Mucosa of gallbladder (tissue), 1 donor: ENCODE results near the gene CABCOCO1. TPM values are rescaled to one million over a fixed set of nuclear protein-coding genes. Genes with fewer than 3 reads are reported as not detected.
A peak's percentile ranks its signal among the peaks of the same experiment; 100 is the strongest.
"Not testable (repeated sequence)": the region's sequence is repeated elsewhere in the genome, so short reads cannot be mapped to it uniquely, and the experiment has no call there.

ENCODE experiments used
- DNase-seq: peaks from one replicate; pipeline ENCODE4 v3.0.0-alpha.2; 2020; ENCODE audit warnings: low spot score
- total RNA-seq: library from RNA; stranded (reverse); gene quantifications from one replicate; pipeline ENCODE4 v1.2.1, GENCODE V29; 2021
- donor health status: DM: no; HTN: no; CAD: no.

Gene CABCOCO1
- total RNA-seq, 1 donor from 2014 or later = 0.75 TPM

GRCh38 chr10:61719475-61719874, 56.7 kb downstream of the CABCOCO1 start:
- DNase-seq = not testable (repeated sequence)

DNA sequence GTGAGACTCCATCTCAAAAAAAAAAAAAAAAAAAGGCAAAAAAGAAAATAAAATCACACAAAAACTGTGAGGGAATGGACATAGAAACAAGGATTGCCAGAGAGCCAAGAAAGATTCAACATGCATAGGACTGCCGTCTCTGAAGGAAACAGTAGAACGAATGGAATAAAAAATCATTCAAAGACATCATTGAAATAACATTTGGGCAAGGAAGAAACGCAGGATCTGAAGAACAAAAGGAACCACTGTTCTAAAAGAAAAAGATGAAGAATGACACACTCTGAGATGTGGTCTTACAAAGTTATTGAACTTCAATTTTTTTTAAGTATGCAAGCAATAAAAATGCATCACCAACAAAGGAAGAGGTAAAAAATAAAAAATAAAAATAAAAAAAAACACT, 57.2 kb downstream of the CABCOCO1 start:
- DNase-seq = no peak

DNA sequence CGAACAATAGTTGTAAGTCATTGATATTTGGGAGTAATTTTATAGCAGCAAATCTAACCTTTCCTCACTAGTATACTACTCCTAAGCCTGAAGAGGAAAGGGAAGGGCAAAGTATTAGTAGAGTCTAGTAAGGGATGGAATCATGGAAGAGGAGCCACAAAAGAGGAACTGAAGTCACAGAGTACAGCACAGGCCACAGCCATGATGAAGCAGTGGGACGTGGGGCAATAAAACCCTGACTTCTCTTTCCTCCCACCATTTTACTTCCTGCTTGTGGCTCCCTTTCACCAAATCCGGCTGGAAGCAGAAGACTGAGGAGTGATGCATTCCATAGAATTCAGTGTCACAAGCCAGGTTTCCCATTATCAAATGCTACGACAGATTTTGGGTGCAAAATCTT, 58.7 kb downstream of the CABCOCO1 start:
- no peak for DNase-seq

DNA sequence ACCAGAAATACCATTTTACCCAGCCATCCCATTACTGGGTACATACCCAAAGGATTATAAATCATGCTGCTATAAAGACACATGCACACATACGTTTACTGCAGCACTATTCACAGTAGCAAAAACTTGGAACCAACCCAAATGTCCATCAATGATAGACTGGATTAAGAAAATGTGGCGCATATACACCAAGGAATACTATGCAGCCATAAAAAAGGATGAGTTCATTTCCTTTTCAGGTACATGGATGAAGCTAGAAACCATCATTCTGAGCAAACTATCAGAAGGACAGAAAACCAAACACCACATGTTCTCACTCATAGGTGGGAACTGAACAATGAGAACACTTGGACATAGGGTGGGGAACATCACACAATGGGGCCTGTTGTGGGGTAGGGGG, 62.5 kb downstream of the CABCOCO1 start:
- DNase-seq = not testable (repeated sequence)

DNA sequence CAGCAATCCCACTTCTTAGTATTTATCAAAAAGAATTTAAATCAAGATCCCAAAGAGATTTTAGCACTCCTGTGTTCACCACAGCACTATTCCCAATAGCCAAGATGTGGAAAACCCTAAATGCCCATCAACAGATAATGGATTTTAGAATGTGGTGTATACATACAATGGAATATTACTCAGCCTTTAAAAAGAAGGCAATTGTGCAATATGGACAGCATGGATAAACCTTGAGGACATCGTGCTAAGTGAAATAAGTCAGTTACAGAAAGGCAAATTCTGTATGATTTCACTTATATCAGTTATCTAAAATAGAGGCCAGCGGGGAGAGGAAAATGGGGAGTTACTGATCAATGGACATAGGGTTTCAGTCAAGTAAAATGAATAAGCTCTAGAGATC, 66.9 kb downstream of the CABCOCO1 start:
- DNase-seq = no peak

- no peak for DNase-seq
Observed at GRCh38 chr10:61730671-61731070, 67.9 kb downstream of the CABCOCO1 start.

GRCh38 chr10:61731638-61732037, 68.9 kb downstream of the CABCOCO1 start:
- DNase-seq = no peak

GRCh38 chr10:61732629-61733278, 70.0 kb downstream of the CABCOCO1 start:
- no peak for DNase-seq

DNA sequence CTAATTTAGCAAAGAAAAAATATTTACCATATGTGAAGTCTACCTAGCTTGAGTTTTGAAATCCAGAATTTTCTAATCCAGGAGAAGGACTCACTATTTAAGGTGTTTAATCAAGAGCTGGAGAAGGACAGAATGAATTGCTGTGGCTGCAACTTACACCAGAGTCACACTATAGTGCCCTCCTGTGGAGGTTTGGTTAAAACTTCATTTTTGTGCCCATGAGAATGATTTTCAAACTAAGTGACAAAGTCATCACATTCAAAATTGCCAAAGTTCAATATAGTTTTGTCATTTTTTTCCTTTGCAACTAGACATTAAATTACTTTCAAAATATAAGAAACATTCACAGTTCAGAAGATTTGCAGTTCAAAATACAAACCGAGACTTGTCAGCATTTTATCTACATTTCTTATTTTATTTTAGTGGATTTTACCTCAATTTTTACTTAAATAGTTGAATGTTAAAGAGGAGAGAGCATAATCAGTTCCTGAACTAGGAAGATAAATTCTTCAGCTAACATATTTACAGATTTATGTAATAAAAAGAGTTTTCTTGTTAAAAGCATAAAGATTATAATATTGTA, 70.7 kb downstream of the CABCOCO1 start:
- peak; percentile 16 for DNase-seq

- no peak for DNase-seq
Observed at GRCh38 chr10:61735882-61736281, 73.2 kb downstream of the CABCOCO1 start.

GRCh38 chr10:61737455-61737854, 74.7 kb downstream of the CABCOCO1 start:
- not testable (repeated sequence) for DNase-seq

DNA sequence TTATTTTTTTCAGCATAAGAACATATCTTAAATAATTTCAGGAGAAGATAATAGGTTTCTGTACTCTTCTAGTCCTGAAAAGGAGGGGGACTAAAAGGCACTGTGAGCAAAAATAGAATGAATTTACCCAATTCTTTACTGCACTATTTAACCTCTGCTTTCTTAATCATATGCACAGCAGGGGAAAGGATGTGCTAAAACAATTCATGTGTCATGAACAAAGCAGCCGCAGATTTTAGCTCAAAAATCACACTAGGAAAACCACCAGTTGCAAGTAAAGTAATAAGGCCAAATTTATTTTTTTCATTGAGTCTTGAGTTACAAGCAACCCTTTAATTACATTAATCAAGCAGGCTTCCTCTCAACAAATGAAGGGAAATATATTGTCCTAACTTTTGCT, 80.1 kb downstream of the CABCOCO1 start:
- no peak for DNase-seq

- DNase-seq = no peak
Observed at GRCh38 chr10:61744469-61744868, 81.7 kb downstream of the CABCOCO1 start.

DNA sequence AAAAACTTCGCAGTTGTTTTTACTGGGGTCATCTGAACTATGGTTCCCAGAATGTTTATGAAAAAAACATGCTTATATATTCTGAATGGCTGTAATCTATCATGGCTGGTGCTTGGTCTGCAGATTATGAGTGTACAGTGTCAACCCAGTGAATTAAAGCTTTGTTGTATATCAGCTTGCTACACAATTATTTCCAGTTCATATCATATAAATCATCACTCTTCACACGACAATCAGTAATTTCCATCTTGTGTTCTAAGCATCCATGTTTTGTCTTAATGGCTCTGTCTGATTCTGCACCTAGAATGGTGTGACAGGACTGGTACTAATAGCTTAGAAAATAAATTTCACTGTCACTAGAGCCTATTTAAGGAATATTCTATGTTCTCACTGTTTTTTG, 83.6 kb downstream of the CABCOCO1 start:
- no peak for DNase-seq

DNA sequence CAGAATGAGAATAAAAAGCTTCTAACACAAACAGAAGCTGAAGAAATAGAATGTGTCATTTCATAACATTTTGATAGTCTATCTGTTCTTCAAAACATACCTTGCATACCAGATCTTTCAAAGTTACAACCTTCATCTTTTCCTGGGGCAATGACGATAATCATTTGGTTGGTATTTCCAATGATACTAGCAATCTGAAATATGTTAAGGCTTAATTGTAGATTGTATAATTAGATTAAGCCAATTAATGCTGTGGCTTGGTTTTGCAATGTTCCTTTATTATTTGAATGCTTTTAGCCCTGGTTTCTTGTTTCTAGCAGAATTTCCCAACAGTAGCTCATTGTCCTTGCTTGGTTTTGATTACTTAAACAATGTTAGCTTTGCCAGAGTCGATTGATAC, 84.6 kb downstream of the CABCOCO1 start:
- no peak for DNase-seq

DNA sequence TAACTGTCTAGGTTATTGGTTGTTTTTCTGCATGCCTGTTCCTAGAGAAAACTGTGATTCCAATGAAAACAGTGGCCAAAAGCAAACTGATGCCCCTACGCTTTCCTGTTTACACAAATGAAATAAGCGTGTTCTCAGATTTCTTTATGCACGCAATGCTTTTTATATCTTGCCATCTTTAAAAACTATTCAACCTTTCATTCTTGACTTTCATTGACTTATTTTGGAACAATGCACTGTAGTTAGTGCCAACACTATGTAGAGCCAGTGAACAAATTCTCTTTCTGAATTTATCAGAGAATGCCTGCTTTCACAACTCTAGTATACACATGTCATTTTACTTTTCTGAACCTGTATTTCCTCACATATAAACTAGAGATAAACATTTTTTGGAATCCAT, 86.6 kb downstream of the CABCOCO1 start:
- no peak for DNase-seq

DNA sequence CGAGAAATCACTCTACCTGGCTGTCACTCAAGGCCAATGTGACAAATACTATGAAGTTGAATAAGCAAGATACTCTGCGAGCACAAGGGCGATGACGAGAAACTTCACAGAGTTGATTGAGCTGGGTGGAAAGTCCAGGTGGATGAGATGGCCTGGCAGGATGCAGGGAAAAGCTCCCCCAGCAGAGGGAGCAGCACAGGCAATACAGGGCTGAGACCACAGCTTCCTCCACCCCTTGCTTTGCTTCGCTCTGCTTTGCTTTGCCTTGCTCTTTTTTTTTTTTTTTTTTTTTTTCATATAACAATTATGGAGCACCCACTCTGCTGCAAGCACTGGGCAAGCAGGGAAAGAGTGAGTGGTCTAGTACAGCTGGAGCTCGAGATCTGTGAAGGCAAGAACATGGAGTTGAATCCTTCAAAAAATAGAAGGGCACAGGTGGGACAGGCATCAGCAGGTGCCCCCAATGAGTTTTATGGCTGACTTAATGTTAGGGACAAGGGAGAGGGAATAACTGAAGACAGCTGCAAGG, 88.3 kb downstream of the CABCOCO1 start:
- DNase-seq = peak; percentile 80

DNA sequence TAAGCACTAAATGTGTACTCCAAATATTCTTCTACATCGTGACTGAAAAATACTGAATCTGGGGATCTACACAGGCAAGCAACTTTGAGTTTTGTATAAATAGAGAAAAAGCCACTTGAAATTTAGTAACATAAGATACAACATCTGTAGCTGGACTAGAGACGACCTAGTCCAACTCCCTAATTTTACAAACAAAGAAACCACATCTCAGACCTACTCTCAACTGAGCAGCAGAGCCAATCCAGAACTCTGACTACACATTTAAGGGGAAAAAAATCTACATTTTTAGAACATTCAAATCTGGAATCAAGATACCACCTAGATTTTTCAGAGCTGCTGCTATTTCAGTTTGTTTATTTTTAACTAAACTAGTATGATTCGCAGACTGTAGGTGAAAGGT, 88.9 kb downstream of the CABCOCO1 start:
- no peak for DNase-seq

DNA sequence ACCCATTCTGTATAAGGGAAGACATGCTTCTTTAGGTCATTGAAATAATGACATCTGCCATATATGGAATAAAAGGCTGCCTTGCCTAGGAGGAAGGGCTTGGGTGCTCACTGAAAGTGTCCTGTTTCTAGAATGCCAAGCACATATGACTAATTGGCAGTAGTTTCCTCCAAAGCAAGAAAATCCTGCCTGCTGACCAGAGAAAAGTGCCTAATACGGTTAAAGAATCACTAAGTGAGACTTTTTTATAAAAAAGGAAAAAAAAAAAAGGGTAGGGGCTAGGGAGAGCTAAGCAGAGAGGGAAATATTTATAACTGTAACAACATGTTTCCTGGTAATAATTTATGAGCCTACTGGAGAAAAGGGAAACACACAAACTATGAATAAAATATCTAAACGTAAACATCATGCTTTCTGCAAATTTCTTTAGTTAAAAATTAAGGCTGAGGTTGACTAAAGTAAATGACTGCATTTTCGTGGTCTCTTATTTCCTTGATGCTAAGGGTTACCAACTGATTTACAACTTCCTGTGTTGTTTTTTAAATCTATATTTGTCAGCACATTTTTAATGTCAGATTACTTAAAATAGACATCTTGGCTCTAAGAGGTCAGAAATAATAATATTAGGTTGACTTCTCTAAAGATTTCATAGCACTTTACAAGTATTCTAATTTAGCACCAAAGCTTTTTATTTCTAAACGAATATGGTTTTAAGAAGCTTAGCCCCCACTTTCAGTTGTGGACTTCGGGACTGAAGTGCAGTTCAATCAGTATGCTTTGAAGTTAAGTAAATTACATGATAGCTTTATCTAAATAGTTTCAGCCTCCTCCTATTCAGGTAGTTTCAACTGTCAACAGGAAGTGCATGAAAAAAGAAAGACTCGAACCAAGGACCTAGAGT, 89.6 kb downstream of the CABCOCO1 start:
- DNase-seq = no peak

DNA sequence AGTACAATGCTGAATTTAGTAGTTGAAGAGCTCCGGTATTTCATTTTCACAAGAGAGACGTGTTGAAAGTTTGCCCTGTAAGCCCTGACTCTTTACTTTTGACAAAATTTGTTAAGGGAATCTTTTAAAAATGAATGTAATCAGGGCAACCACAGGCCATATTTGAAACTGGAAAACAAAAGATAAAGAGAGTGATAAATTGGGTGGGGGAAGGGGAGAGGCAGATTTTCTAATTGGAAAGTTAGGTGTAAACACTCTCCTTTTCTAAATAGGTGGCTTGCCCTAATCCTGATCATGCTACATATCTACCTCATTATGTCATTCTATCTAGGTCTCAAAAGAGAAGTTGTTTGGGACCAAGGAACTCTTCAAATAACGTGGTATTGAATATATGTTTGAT, 90.7 kb downstream of the CABCOCO1 start:
- DNase-seq = no peak

- no peak for DNase-seq
Observed at GRCh38 chr10:61754587-61755550, 92.1 kb downstream of the CABCOCO1 start.
